Endodermal cell (in vitro differentiated cells): ENCODE data around the gene HEATR3. TPM values are rescaled to one million over a fixed set of nuclear protein-coding genes. Genes with fewer than 3 reads are reported as not detected.
A peak's percentile ranks its signal among the peaks of the same experiment; 100 is the strongest.

ENCODE experiments used
- DNase-seq: peaks from one replicate; pipeline ENCODE4 v3.0.0-alpha.2; 2017
- H3K27ac ChIP-seq: 2 replicates; pipeline ENCODE4 v1.5.1; 2013; ENCODE audit warnings: mild to moderate bottlenecking, low read depth, low read length, moderate library complexity
- H3K27me3 ChIP-seq: 2 replicates; pipeline ENCODE4 v1.6.1; 2013; ENCODE audit warnings: mild to moderate bottlenecking, low read length, moderate library complexity; ENCODE audit not compliant: insufficient read depth, control insufficient read depth, poor library complexity, severe bottlenecking
- H3K36me3 ChIP-seq: 2 replicates; pipeline ENCODE4 v1.7.0; 2013; ENCODE audit warnings: mild to moderate bottlenecking, low read length, moderate library complexity; ENCODE audit not compliant: control insufficient read depth, insufficient read depth
- H3K4me1 ChIP-seq: one replicate; pipeline ENCODE4 v1.7.0; 2013; ENCODE audit warnings: low read length; ENCODE audit not compliant: control insufficient read depth, insufficient read depth
- H3K4me3 ChIP-seq: 2 replicates; pipeline ENCODE4 v1.5.1; 2013; ENCODE audit warnings: mild to moderate bottlenecking, low read length, moderate library complexity
- H3K9ac ChIP-seq: 2 replicates; pipeline ENCODE4 v1.6.1; 2013; ENCODE audit warnings: mild to moderate bottlenecking, low read length, moderate library complexity; ENCODE audit not compliant: poor library complexity, severe bottlenecking; ENCODE audit errors: extremely low read depth
- H3K9me3 ChIP-seq: 2 replicates; pipeline ENCODE4 v1.6.1; 2013; ENCODE audit warnings: mild to moderate bottlenecking, low read length, moderate library complexity; ENCODE audit not compliant: control insufficient read depth
- H3K27ac Mint-ChIP-seq: 2 replicates; pipeline ENCODE4 v1.8.0; 2020; ENCODE audit warnings: mixed read lengths
- H3K27me3 Mint-ChIP-seq: 2 replicates; pipeline ENCODE4 v1.8.0; 2021; ENCODE audit warnings: mild to moderate bottlenecking, mixed read lengths; ENCODE audit not compliant: insufficient read depth
- H3K36me3 Mint-ChIP-seq: 2 replicates; pipeline ENCODE4 v1.8.0; 2020; ENCODE audit warnings: low read depth, mixed read lengths
- H3K4me1 Mint-ChIP-seq: 2 replicates; pipeline ENCODE4 v1.8.0; 2020; ENCODE audit warnings: mixed read lengths
- H3K4me3 Mint-ChIP-seq: 2 replicates; pipeline ENCODE4 v1.8.0; 2020; ENCODE audit warnings: mild to moderate bottlenecking, moderate library complexity, mixed read lengths
- H3K9me3 Mint-ChIP-seq: 2 replicates; pipeline ENCODE4 v1.8.0; 2020; ENCODE audit warnings: mild to moderate bottlenecking, mixed read lengths
- WGBS, 2 experiments: methylation state at CpG; one replicate each; pipeline versions ENCODE4 v1.1.5 to v1.1.7; 2013; ENCODE audit warnings: missing lambda C conversion rate in 2 of 2, mixed read lengths in 1 of 2; ENCODE audit not compliant: insufficient coverage in 1 of 2, insufficient read length in 1 of 2; 5-methylcytosine and 5-hydroxymethylcytosine counted together
- total RNA-seq, 2 donors: library from RNA; stranded (reverse); fragmentation: NEBNext Ultra II Directional in 1 of 2; extraction: Animal tissue kit (Norgen Biotek cat#: 25700) in 1 of 2; gene quantifications; 2 replicates in 1 of 2; 3 replicates in 1 of 2; pipeline ENCODE4 v1.2.1, GENCODE V29; 2021
- TF ChIP-seq, protein P1 (sequence below): fragments of 200-600 bp; sonication (generic); conservative IDR thresholded peaks from 2 replicates; pipeline ENCODE4 v1.5.0; 2021; ENCODE audit warnings: antibody characterized with exemption, mild to moderate bottlenecking

Gene HEATR3
- total RNA-seq, 2 donors from 2014 or later: 13.0 to 14.9 TPM

DNA sequence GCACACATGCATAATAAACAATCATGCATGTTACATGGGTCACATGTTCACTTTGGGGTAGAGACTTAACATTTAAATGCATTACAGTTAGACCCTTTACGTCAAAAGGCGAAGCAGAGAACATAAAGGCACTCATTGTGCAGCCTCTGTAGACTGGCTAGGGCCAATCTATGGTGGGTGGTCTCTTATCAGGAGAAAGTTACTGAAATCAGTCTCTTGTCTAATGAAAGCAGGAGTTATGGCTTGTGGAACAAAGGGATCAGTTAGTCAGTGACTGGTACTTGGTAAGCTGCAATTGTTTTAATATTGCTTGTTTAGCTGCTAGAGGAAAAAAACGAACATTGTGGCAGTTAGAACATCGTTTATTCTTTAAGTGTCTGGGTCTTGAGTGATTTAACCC is 42.1 kb upstream of the HEATR3 start:
- no peaks in the 10 kb centered on the region for H3K9me3 ChIP-seq
- no peak overlapping the region for H3K9ac ChIP-seq
- no peaks in the 10 kb centered on the region for H3K27me3 Mint-ChIP-seq
- H3K36me3 ChIP-seq: peaks cover 12% of the 10 kb centered on the region
- no peaks in the 10 kb centered on the region for H3K9me3 Mint-ChIP-seq
- no peaks in the 10 kb centered on the region for H3K27me3 ChIP-seq
- no peaks in the 10 kb centered on the region for H3K4me1 ChIP-seq
- WGBS, 2 experiments: 74 to 76% methylated on average over 4 of the region's 4 CpGs
- no peak for DNase-seq
- H3K4me1 Mint-ChIP-seq: peaks cover 18% of the 10 kb centered on the region
- H3K4me3 ChIP-seq: no peak overlapping the region
- no peak overlapping the region for H3K27ac Mint-ChIP-seq
- TF ChIP-seq, protein P1, sequence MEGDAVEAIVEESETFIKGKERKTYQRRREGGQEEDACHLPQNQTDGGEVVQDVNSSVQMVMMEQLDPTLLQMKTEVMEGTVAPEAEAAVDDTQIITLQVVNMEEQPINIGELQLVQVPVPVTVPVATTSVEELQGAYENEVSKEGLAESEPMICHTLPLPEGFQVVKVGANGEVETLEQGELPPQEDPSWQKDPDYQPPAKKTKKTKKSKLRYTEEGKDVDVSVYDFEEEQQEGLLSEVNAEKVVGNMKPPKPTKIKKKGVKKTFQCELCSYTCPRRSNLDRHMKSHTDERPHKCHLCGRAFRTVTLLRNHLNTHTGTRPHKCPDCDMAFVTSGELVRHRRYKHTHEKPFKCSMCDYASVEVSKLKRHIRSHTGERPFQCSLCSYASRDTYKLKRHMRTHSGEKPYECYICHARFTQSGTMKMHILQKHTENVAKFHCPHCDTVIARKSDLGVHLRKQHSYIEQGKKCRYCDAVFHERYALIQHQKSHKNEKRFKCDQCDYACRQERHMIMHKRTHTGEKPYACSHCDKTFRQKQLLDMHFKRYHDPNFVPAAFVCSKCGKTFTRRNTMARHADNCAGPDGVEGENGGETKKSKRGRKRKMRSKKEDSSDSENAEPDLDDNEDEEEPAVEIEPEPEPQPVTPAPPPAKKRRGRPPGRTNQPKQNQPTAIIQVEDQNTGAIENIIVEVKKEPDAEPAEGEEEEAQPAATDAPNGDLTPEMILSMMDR: no peak
- no peak overlapping the region for H3K27ac ChIP-seq
- no peak overlapping the region for H3K4me3 Mint-ChIP-seq
- H3K36me3 Mint-ChIP-seq: peaks cover 8% of the 10 kb centered on the region

DNA sequence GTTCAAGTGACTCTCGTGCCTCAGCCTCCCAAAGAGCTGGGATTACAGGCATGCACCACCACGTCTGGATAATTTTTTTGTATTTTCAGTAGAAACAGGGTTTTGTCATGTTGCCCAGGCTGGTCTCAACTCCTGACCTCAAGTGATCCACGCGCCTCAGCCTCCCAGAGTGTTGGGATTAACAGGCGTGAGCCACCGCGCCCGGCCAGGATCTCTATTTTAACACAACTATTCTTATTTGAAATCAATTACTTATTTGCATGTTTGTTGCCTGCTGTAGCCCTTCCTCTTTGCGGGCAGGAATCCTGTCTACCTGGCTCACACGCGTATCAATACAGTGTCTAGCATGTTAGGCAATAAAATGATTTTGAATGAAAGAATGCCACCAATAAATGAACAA is 41.6 kb upstream of the HEATR3 start:
- Mint-ChIP-seq H3K27me3 (no peaks in the 10 kb centered on the region), H3K9me3 (no peaks in the 10 kb centered on the region), H3K4me1 (peaks cover 18% of the 10 kb centered on the region), H3K4me3 (no peak overlapping the region), H3K36me3 (peaks cover 10% of the 10 kb centered on the region), H3K27ac (peak overlapping the region; percentile 12)
- Histone ChIP-seq H3K9me3 (no peaks in the 10 kb centered on the region), H3K27ac (no peak overlapping the region), H3K27me3 (no peaks in the 10 kb centered on the region), H3K4me1 (no peaks in the 10 kb centered on the region), H3K9ac (no peak overlapping the region), H3K36me3 (peaks cover 18% of the 10 kb centered on the region), H3K4me3 (peak overlapping the region; percentile 61)
- 94 to 98% methylated on average over 6 to 11 of the region's 11 CpGs for WGBS, 2 experiments
- DNase-seq: no peak
- TF ChIP-seq, protein P1: no peak

DNA sequence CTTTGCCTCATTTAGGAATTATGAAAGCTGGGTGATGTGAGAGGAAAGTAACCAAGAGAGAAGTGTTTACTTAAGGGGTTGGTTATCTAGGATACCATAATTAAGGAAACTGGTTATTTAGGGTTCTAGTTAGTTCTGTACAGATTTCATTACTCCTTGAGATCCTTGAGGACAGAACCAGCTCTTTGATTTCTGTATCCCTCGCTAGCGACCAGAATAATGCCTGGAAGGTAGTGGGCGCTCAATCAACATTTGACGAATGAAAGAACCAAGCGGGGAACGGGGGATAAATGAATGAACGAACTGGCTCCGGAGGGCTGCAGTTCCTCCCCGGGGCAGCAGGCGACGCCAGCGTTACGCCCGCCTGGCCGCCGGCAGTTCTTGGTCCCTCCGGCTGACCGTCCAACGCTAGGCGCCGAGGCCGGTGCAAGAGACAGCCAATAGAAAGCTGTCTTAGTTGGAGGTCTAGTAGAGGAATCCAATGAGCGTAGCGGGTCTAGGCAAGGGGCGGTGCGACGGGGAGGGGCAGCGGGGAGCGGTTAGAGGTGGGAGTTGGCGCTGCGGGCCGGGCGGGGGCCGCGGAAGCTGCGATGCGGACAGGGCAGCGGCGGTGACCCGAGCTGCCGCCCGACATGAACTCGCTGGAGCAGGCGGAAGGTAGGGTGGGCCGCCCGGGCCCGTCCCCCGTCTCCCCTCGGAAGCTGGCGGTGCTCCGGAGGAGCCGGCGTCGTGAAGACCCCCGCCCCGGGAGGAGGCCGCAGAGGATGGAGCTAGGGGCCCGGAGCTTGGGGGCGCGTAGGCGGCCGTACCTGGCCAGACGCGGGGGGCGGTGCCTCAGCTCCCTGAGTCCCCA is 40.9 kb upstream of the HEATR3 start, which contains the start of gene CNEP1R1:
Gene CNEP1R1, plus strand, starts transcription at position 542 of the 853 bp plus-strand sequence. Its CDS starts 91 bp downstream, at position 633.
- peaks cover 18% of the 10 kb centered on the region for H3K4me1 Mint-ChIP-seq
- peak within 1 kb of the TSS; percentile 91 for H3K4me3 ChIP-seq
- no peaks in the 10 kb centered on the region for H3K9me3 Mint-ChIP-seq
- H3K36me3 ChIP-seq: peaks cover 25% of the 10 kb centered on the region
- H3K4me1 ChIP-seq: no peaks in the 10 kb centered on the region
- peaks cover 17% of the 10 kb centered on the region for H3K36me3 Mint-ChIP-seq
- H3K27me3 Mint-ChIP-seq: no peaks in the 10 kb centered on the region
- no peak within 1 kb of the TSS for H3K27ac ChIP-seq
- no peaks in the 10 kb centered on the region for H3K27me3 ChIP-seq
- peak within 1 kb of the TSS; percentile 74 for H3K27ac Mint-ChIP-seq
- peak within 1 kb of the TSS; percentile 54 for H3K9ac ChIP-seq
- H3K4me3 Mint-ChIP-seq: peak within 1 kb of the TSS; percentile 90
- peak; percentile 99 for DNase-seq
- WGBS, 2 experiments: 0% methylated on average over 46 to 65 of the region's 65 CpGs
- no peaks in the 10 kb centered on the region for H3K9me3 ChIP-seq
- TF ChIP-seq, protein P1: peak; percentile 98
